HepG2 (cell line): ENCODE measurements around the gene USP2. TPM values are rescaled to one million over a fixed set of nuclear protein-coding genes. Genes with fewer than 3 reads are reported as not detected.

ENCODE experiments used
- ARNT ChIP-seq: fragments of 450-650 bp; IDR thresholded peaks from 2 replicates; pipeline ENCODE4 v1.6.1; 2017
- CAMTA2 ChIP-seq: sonication (generic); formaldehyde crosslinking; IDR thresholded peaks from 2 replicates; pipeline ENCODE4 v1.4.0; 2020; ENCODE audit warnings: mild to moderate bottlenecking, missing genetic modification reagents, borderline replicate concordance
- ELF4 ChIP-seq: sonication (generic); formaldehyde crosslinking; IDR thresholded peaks from 2 replicates; pipeline ENCODE4 v1.5.0; 2020; ENCODE audit warnings: missing genetic modification reagents, mild to moderate bottlenecking, moderate library complexity, borderline replicate concordance
- HNRNPK ChIP-seq: fragments of 200-400 bp; formaldehyde crosslinking; IDR thresholded peaks from 2 replicates; pipeline ENCODE4 v1.6.1; 2018; ENCODE audit warnings: low read length, low read depth, moderate library complexity, mild to moderate bottlenecking; ENCODE audit not compliant: poor library complexity, severe bottlenecking
- JARID2 ChIP-seq: sonication (generic); formaldehyde crosslinking; IDR thresholded peaks from 2 replicates; pipeline ENCODE4 v1.8.1; 2023; ENCODE audit warnings: missing genetic modification reagents, inconsistent platforms; ENCODE audit not compliant: insufficient replicate concordance
- LCORL ChIP-seq, 2 experiments: fragments of 450-650 bp in 1 of 2; sonication (generic) in 1 of 2; formaldehyde crosslinking in 1 of 2; IDR thresholded peaks; 2 replicates each; pipeline versions ENCODE4 v1.5.0 to v1.6.1; 2017 to 2020; ENCODE audit warnings: antibody characterized with exemption in 1 of 2, missing genetic modification reagents in 1 of 2
- SIN3B ChIP-seq: fragments of 150-350 bp; IDR thresholded peaks from 2 replicates; pipeline ENCODE4 v1.6.1; 2014; ENCODE audit warnings: low read length
- SRF ChIP-seq: IDR thresholded peaks from 2 replicates; pipeline ENCODE4 v1.6.1; 2011; ENCODE audit warnings: mild to moderate bottlenecking, low read depth, low read length, moderate library complexity
- THAP7 ChIP-seq: sonication (generic); formaldehyde crosslinking; IDR thresholded peaks from 2 replicates; pipeline ENCODE4 v1.8.1; 2023; ENCODE audit warnings: mild to moderate bottlenecking, missing genetic modification reagents
- WIZ ChIP-seq: sonication (generic); formaldehyde crosslinking; IDR thresholded peaks from 2 replicates; pipeline ENCODE4 v1.5.1; 2020; ENCODE audit warnings: mild to moderate bottlenecking, missing genetic modification reagents
- ZBTB25 ChIP-seq: IDR thresholded peaks from 2 replicates; pipeline ENCODE4 v1.6.1; 2018; ENCODE audit warnings: missing genetic modification reagents
- ZBTB7A ChIP-seq: sonication (generic); formaldehyde crosslinking; IDR thresholded peaks from 2 replicates; pipeline ENCODE4 v1.8.0; 2022; ENCODE audit warnings: mild to moderate bottlenecking, missing genetic modification reagents
- ZNF138 ChIP-seq: sonication (generic); formaldehyde crosslinking; IDR thresholded peaks from 2 replicates; pipeline ENCODE4 v1.5.0; 2020; ENCODE audit warnings: mild to moderate bottlenecking, low read depth, missing genetic modification reagents
- ZNF292 ChIP-seq: sonication (generic); formaldehyde crosslinking; IDR thresholded peaks from 2 replicates; pipeline ENCODE4 v1.8.1; 2022; ENCODE audit warnings: mild to moderate bottlenecking, low read depth, missing genetic modification reagents, borderline replicate concordance
- ZNF382 ChIP-seq: sonication (generic); formaldehyde crosslinking; IDR thresholded peaks from 2 replicates; pipeline ENCODE4 v1.5.0; 2020; ENCODE audit warnings: missing genetic modification reagents, mild to moderate bottlenecking, borderline replicate concordance
- ZNF569 ChIP-seq: sonication (generic); formaldehyde crosslinking; IDR thresholded peaks from 2 replicates; pipeline ENCODE4 v1.5.0; 2020; ENCODE audit warnings: mild to moderate bottlenecking, missing genetic modification reagents, moderate library complexity, borderline replicate concordance
- ZNF570 ChIP-seq: sonication (generic); formaldehyde crosslinking; IDR thresholded peaks from 2 replicates; pipeline ENCODE4 v1.4.0; 2020; ENCODE audit warnings: mild to moderate bottlenecking, missing genetic modification reagents, borderline replicate concordance
- ZNF574 ChIP-seq: sonication (generic); formaldehyde crosslinking; IDR thresholded peaks from 2 replicates; pipeline ENCODE4 v1.4.0; 2020; ENCODE audit warnings: missing genetic modification reagents
- ZNF589 ChIP-seq: sonication (generic); formaldehyde crosslinking; conservative IDR thresholded peaks from 2 replicates; pipeline ENCODE4 v1.8.0; 2022; ENCODE audit warnings: mild to moderate bottlenecking, moderate library complexity, missing genetic modification reagents
- ZNF75D ChIP-seq: sonication (generic); formaldehyde crosslinking; IDR thresholded peaks from 2 replicates; pipeline ENCODE4 v1.8.1; 2023; ENCODE audit warnings: missing genetic modification reagents, mild to moderate bottlenecking, borderline replicate concordance
- ZNF780A ChIP-seq: sonication (generic); formaldehyde crosslinking; IDR thresholded peaks from 2 replicates; pipeline ENCODE4 v1.8.0; 2022; ENCODE audit warnings: mild to moderate bottlenecking, missing genetic modification reagents, moderate library complexity
- polyA plus RNA-seq, 8 experiments: library from polyadenylated mRNA; depleted of rRNA in 3 of 8; stranded (reverse) in 7 of 8; unstranded in 1 of 8; fragments of >200 nt; fragmentation: Illumina TruSeq in 4 of 8; extraction: Trizol in 4 of 8; gene quantifications; 2 replicates each; pipeline versions ENCODE4 v1.2.1 to v1.2.3, GENCODE V29; 2011 to 2016; ENCODE audit warnings: low read depth in 4 of 8, missing spikeins in 1 of 8, mixed read lengths in 1 of 8; ENCODE audit not compliant: insufficient read depth in 1 of 8
- total RNA-seq, 5 experiments: library from RNA; depleted of rRNA; stranded (reverse); fragments of >200 nt; fragmentation: Illumina TruSeq; extraction: Trizol; gene quantifications; 2 replicates each; pipeline ENCODE4 v1.2.3, GENCODE V29; 2016; ENCODE audit warnings: low read depth in 1 of 5
- TF ChIP-seq, protein P1 (sequence below): sonication (generic); formaldehyde crosslinking; IDR thresholded peaks from 2 replicates; pipeline ENCODE4 v1.5.1; 2020; ENCODE audit warnings: missing genetic modification reagents, mild to moderate bottlenecking, borderline replicate concordance
- TF ChIP-seq, protein P2 (sequence below): sonication (generic); formaldehyde crosslinking; IDR thresholded peaks from 2 replicates; pipeline ENCODE4 v1.8.0; 2022; ENCODE audit warnings: mild to moderate bottlenecking, missing genetic modification reagents

Gene USP2
- total and polyA plus RNA-seq, 2 of the 13 experiments (the other 11 are each of a cell fraction or from before 2014, with no cell fraction given) = 2.5 to 6.0 TPM

- TF ChIP-seq ZNF574 (CRISPR knock-in tag) (no peak), ZNF382 (CRISPR knock-in tag) (no peak), ZNF570 (CRISPR knock-in tag) (no peak), THAP7 (no peak), LCORL (IDR thresholded peaks at IDR 0.05) (no peak), LCORL (CRISPR knock-in tag; IDR thresholded peaks at IDR 0.05) (peak; percentile 58; the same call in 1 of the 2 replicates), HNRNPK (no peak), ARNT (no peak), CAMTA2 (CRISPR knock-in tag) (no peak), ZBTB7A (CRISPR knock-in tag) (no peak), SRF (no peak), ZNF569 (CRISPR knock-in tag) (no peak), ZNF589 (no peak), ZBTB25 (CRISPR knock-in tag) (no peak), ELF4 (CRISPR knock-in tag) (no peak), WIZ (CRISPR knock-in tag) (no peak), ZNF292 (no peak), ZNF75D (CRISPR knock-in tag) (no peak), SIN3B (no peak), ZNF138 (CRISPR knock-in tag) (no peak), ZNF780A (CRISPR knock-in tag) (no peak), JARID2 (CRISPR knock-in tag) (no peak)
- TF ChIP-seq, protein P1, sequence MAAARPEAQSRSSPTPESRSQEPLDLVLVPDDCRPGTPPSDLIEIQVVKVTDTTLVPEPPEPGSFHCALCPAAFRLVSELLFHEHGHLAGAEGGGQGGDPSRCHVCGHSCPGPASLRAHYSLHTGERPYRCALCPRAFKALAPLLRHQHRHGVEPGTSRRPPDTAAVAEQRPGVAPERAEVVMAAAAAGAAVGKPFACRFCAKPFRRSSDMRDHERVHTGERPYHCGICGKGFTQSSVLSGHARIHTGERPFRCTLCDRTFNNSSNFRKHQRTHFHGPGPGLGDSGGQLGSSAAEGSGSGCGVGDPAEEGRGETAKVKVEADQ = no peak
- TF ChIP-seq, protein P2, sequence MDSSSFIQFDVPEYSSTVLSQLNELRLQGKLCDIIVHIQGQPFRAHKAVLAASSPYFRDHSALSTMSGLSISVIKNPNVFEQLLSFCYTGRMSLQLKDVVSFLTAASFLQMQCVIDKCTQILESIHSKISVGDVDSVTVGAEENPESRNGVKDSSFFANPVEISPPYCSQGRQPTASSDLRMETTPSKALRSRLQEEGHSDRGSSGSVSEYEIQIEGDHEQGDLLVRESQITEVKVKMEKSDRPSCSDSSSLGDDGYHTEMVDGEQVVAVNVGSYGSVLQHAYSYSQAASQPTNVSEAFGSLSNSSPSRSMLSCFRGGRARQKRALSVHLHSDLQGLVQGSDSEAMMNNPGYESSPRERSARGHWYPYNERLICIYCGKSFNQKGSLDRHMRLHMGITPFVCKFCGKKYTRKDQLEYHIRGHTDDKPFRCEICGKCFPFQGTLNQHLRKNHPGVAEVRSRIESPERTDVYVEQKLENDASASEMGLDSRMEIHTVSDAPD (CRISPR knock-in tag) = no peak
Observed at GRCh38 chr11:119380160-119380826, 1.2 kb downstream of the USP2 start (continued).
